ENCODE data around the gene ST7.
"Not testable (repeated sequence)": the region's sequence is repeated elsewhere in the genome, so short reads cannot be mapped to it uniquely, and the experiment has no call there.

Gene ST7

GRCh38 chr7:117220836-117221235, 267.5 kb downstream of the ST7 start:
- no peak for DNase-seq (ENCODE audit: low read depth, low spot score)

DNA sequence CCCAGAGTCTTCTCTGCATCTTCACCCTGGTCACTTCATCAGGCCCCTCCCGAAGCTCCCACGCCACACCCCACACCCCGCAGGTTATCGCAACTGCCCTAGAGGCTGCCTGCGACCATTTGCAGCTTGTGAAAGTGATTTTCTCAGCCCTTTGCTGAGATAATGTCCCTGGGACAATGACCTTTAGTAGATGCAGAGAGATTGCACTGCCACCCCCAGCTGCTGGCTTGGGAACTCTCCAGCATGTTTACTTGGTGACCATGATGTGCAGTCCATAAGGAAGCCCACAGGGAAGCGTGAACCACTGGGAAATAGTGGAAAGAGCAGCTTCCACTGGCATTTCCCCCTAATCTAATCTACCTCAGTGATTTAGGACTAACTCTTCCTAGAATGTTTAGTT, 272.2 kb downstream of the ST7 start:
- DNase-seq (ENCODE audit: low read depth, low spot score): no peak

- DNase-seq (ENCODE audit: low read depth, low spot score): no peak
These were observed 273.8 kb downstream of the ST7 start for GRCh38 chr7:117227091-117227490.

GRCh38 chr7:117229350-117229749, 276.0 kb downstream of the ST7 start:
- DNase-seq (ENCODE audit: low read depth, low spot score): no peak

- no peak for DNase-seq (ENCODE audit: low read depth, low spot score)
These were observed 277.2 kb downstream of the ST7 start for GRCh38 chr7:117230276-117231046.

DNA sequence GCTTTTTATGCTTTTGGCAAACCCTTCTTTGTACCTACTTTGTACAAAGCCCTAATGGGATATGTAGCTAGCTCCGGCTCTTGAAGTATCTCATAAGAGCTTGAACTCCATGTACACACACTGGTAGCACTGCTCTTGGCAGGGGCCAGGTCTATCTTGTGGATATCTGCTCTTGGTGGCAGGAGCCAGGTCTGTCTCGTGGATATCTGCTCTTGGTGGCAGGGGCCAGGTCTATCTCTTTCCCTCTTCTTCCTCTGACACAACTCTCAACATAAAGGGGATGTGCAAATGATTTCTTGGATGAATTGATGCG, 277.7 kb downstream of the ST7 start:
- DNase-seq (ENCODE audit: low read depth, low spot score): no peak

- no peak for DNase-seq (ENCODE audit: low read depth, low spot score)
These were observed 284.3 kb downstream of the ST7 start for GRCh38 chr7:117237646-117238045.

DNA sequence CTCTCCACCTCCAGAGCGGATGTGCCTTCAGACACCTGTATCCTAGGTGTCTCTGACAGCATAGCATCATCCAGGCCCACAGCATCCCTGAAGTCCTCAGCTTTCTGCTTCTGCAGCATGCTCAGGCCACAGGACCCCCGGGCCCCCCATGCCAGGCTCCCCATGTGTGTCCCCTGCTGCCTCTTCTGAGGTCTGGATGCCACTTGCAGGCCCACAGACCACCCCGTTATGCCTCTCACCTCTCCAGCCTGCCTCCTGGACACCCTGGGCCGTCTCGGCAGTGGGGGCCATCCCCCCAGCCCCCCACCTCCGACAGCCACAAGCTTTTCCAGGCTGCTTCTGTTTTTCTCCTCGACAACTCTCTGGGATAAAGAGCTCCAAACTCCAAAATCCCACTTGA, 285.2 kb downstream of the ST7 start:
- DNase-seq (ENCODE audit: low read depth, low spot score): no peak

GRCh38 chr7:117238937-117239336, 285.6 kb downstream of the ST7 start:
- DNase-seq (ENCODE audit: low read depth, low spot score): no peak

DNA sequence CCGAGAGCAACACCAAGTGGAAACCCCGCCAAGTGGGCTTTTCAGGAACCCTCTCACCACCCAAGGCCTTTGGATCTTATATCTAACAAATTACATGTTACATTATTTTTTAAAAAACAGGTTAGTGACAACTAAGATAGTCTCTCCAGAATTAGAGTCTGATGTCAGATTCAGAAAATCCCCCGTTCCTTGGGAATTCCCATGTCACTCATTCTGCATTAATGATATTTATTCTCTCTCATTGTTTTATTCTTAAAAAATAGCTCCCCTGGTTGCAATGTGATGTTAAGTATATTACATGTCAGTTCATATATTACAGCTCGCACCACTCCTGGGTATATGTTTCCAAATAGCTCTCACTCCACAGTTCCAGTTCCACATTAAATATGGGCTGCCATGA, 287.8 kb downstream of the ST7 start:
- DNase-seq (ENCODE audit: low read depth, low spot score): no peak

DNA sequence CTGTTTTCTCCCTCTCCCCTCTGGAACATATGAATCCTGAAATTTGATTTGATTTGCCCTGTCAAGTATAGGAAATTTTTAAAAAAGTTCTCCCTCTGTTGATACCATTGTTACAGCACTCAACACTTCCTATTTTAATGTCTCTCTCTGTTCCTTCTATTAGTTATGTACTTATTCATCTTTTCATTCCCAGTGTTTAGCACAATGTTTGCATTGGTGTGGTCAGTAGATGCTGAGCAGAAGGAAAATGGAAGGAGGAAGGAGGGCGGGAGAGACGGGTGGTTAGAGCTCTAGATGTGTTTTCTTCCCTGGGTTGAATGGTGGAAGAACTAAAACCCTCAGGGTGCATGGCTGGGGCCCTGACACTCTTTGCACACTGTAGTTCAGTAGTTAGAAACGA, 290.1 kb downstream of the ST7 start:
- DNase-seq (ENCODE audit: low read depth, low spot score): no peak

GRCh38 chr7:117245703-117246102, 292.4 kb downstream of the ST7 start:
- not testable (repeated sequence) for DNase-seq (ENCODE audit: low read depth, low spot score)

DNA sequence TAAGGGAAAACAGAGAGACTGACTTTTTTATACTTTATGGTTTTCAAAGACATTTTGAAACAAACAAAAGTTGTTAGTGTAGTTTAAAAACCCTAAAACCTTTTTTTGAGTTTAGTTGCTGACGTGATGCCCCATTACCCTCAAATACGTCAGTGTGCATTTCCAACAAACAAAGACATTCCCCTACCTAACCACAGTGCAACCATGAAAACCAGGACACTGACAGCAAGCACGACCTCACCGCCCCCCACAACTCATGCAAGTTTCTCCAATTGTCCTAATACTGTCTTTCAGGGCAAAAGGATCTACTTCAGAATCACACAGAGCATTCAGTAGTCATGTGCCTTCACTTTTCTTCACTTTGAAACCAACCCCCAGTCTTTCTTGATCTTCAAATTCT, 294.5 kb downstream of the ST7 start:
- DNase-seq (ENCODE audit: low read depth, low spot score): no peak

GRCh38 chr7:117248829-117249228, 295.5 kb downstream of the ST7 start:
- DNase-seq (ENCODE audit: low read depth, low spot score): no peak

- no peak for DNase-seq (ENCODE audit: low read depth, low spot score)
These were observed 296.4 kb downstream of the ST7 start for GRCh38 chr7:117249696-117250095.

- DNase-seq (ENCODE audit: low read depth, low spot score): no peak
These were observed 296.9 kb downstream of the ST7 start for GRCh38 chr7:117250245-117250644.

- no peak for DNase-seq (ENCODE audit: low read depth, low spot score)
These were observed 297.5 kb downstream of the ST7 start for GRCh38 chr7:117250801-117251200.

GRCh38 chr7:117251687-117252086, 298.4 kb downstream of the ST7 start:
- no peak for DNase-seq (ENCODE audit: low read depth, low spot score)

- no peak for DNase-seq (ENCODE audit: low read depth, low spot score)
These were observed 306.3 kb downstream of the ST7 start for GRCh38 chr7:117259615-117260014.

GRCh38 chr7:117262546-117262945, 309.2 kb downstream of the ST7 start:
- no peak for DNase-seq (ENCODE audit: low read depth, low spot score)

GRCh38 chr7:117264716-117265115, 311.4 kb downstream of the ST7 start:
- DNase-seq (ENCODE audit: low read depth, low spot score): no peak

DNA sequence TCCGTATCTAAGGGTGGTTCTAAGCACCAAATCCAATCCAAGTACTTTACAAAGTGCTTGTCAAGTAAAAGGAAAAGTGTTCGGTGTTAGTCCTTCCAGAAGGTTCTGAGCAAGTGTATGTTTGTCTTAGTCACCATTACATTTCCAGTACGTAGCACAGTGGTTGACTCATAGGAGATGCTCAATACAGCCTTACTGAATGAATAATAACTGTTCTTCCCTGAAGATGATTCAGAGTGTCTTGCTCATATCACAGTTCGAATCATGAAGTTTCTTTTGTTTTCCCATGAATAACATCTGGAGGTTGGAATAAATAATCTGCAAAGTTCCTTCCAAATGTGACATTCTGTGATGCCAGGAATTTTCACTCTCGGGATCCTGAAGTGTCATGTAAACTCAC, 316.1 kb downstream of the ST7 start:
- DNase-seq (ENCODE audit: low read depth, low spot score): no peak

- no peak for DNase-seq (ENCODE audit: low read depth, low spot score)
These were observed 316.6 kb downstream of the ST7 start for GRCh38 chr7:117269886-117270285.

DNA sequence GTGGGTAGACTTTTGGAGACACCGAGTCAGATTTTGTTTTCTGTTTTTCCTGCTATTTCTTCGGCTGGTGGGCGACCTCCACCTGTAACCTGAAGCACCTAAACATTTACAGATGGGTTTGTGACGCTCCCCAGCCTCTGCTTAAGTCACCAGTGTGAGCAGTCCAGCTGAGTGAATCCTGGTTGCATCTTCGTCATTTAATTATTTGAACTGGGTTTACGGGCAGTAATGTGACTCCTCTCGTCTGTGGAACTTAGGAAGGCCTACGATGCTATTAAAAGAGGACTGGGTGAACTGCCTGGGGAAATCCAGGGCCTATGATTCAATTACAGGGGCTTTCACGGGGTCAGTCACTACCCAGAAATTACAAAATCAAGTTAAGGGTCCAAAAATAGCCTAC, 317.1 kb downstream of the ST7 start:
- no peak for DNase-seq (ENCODE audit: low read depth, low spot score)
